Epithelial cell of esophagus (primary cell): Measurements from ENCODE around the gene NUP35.

Experiments
- DNase-seq: peaks from one replicate; pipeline ENCODE4 v3.0.0; 2010; ENCODE audit warnings: low read depth
- H3K4me3 ChIP-seq: 2 replicates; pipeline ENCODE4 v1.5.1; 2011; ENCODE audit warnings: mild to moderate bottlenecking, low read length, control low read depth
- TF ChIP-seq, protein P1 (sequence below): IDR thresholded peaks from 2 replicates; pipeline ENCODE4 v1.5.1; 2011; ENCODE audit warnings: low read depth, mild to moderate bottlenecking, low read length, control low read depth, inconsistent platforms; ENCODE audit not compliant: insufficient read depth; ENCODE audit errors: missing control alignments

Gene NUP35

DNA sequence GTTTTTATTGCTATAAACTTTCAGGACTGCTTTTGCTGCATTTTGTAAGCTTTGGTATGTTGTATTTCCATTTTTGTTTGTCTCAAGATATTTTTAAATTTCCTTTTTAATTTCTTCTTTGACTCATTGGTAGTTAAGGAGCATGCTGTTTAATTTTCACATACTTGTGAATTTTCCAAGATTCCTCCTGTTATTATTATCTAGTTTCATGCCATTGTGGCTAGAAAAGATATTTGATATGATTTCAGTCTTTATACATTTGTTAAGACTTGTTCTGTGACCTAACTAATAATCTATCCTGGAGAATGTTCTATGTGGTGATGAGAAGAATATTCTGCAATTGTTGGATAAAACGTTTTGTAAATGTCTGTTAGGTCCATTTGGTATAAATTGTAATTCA, 62.1 kb downstream of the NUP35 start:
- no peak for DNase-seq
- no peak overlapping the region for H3K4me3 ChIP-seq
- TF ChIP-seq, protein P1, sequence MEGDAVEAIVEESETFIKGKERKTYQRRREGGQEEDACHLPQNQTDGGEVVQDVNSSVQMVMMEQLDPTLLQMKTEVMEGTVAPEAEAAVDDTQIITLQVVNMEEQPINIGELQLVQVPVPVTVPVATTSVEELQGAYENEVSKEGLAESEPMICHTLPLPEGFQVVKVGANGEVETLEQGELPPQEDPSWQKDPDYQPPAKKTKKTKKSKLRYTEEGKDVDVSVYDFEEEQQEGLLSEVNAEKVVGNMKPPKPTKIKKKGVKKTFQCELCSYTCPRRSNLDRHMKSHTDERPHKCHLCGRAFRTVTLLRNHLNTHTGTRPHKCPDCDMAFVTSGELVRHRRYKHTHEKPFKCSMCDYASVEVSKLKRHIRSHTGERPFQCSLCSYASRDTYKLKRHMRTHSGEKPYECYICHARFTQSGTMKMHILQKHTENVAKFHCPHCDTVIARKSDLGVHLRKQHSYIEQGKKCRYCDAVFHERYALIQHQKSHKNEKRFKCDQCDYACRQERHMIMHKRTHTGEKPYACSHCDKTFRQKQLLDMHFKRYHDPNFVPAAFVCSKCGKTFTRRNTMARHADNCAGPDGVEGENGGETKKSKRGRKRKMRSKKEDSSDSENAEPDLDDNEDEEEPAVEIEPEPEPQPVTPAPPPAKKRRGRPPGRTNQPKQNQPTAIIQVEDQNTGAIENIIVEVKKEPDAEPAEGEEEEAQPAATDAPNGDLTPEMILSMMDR, result no peak

DNA sequence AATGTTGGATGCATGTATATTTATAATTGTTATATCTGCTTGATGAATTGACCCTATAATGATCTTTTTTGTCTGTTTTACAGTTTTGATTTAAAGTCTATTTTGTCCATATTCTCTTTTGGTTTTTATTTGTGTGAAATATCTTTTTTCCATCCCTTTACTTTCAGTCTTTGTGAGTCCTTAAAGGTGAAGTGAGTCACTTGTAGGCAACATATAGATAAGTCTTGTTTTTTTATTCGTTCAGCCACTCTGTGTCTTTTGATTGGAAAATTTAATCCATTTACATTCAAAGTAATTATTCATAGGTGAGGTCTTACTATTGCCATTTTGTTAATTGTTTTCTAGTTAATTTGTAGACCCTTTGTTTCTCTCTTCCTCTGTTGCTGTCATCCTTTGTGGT, 62.5 kb downstream of the NUP35 start:
- H3K4me3 ChIP-seq, result no peak overlapping the region
- TF ChIP-seq, protein P1, result no peak
- no peak for DNase-seq

DNA sequence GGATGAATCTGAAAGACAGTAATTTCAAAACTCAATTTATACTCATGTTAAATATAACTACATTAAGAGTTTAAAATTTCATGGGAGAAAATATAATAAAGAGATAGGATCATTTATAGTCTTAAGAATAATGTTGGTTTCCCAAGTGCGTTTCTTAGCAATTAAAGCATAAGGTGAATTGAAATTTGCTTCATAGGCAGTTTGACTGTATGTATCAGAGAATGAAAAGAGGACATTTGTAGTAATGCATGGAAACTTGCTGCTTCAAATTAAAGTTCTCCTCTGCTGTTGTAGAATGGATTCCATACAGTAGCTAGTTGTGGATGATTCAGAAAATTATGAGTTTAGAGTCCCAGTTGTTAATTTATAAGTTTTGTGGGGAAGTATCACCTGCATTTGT, 68.1 kb downstream of the NUP35 start:
- no peak for DNase-seq
- TF ChIP-seq, protein P1, result no peak
- no peak overlapping the region for H3K4me3 ChIP-seq

DNA sequence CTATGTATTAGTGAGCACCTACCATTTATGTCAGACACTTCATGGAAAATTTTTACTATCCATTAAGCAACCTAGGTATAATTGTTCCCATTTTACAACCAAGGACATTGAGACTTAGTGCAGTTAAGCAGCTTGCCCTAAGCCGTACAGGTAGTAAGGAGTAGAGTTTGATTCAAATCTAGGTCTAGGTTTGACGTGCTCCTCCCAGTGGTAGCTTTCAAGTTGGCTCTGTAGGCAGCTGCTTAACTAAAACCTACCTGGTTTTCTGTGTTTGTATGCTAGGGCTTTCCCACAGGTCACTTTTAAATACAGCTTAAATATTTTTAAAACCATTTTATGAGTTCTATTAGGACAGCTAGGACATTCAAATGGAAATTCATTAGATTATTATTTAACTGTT, 69.7 kb downstream of the NUP35 start:
- no peak for DNase-seq
- no peak overlapping the region for H3K4me3 ChIP-seq
- TF ChIP-seq, protein P1, result no peak

DNA sequence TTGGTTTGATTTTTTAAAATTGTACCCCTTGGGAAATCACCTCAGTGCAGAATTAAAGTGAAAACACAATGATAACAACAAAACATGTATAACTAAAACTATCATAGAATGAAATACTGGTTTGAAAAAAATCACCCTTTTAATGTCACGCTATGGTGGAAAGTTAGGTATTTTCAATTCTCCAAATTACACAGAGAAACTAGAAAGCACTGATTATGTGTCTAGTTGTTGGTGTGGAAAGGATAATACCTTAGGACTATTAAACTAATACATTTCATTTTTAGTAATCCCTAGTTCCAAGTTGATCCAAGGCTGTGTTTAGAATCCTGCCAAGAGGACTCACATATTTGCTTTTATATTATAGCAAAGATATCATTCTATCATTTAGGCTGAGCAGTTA, 71.2 kb downstream of the NUP35 start:
- DNase-seq, result no peak
- TF ChIP-seq, protein P1, result no peak
- H3K4me3 ChIP-seq, result no peak overlapping the region

DNA sequence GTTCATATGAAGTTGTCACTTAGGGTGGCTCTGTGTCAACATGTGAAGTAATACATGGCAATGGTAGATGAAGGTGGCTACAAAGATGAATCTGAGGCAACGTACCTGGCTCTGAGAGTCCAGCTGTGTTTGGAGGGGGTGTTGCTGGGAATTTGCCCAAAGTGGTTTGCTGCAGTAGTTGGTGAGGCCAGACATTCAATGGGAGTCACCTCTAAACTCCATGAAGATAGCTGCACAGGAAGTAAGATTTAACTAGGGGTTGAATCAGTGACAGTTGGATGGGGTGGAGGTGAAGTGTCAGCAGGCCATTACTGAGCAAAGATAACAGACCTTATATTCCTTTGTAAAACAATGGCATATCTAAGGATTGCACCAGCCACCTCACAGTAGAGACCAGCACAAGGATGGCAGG, 71.8 kb downstream of the NUP35 start:
- H3K4me3 ChIP-seq, result no peak overlapping the region
- no peak for DNase-seq
- TF ChIP-seq, protein P1, result no peak

DNA sequence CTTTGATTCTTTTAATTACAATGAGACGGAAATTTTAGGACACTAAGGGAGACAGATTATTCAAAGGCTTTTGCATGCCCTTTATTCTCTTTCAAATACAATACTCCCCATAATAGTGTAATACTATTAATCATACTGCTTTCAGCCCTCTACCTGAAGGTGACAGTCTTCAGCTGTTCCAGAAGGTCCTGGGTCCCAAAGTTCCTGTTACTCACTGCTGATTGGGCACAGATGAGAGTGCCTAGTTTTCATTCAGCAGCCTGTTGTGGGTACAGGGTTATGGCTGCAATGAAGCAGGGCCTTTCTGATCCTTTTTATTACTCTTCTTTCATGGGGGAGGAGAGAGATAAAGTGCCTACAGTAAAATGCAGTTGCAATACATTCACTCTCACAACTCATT, 80.2 kb downstream of the NUP35 start:
- DNase-seq, result no peak
- H3K4me3 ChIP-seq, result no peak overlapping the region
- TF ChIP-seq, protein P1, result no peak
